Kidney tubule cell (primary cell): ENCODE results near the gene FOXR1.

ENCODE experiments used
- DNase-seq: peaks from one replicate; pipeline ENCODE4 v3.0.0-alpha.2; 2018; ENCODE audit warnings: low spot score

The FOXR1 gene, protein sequence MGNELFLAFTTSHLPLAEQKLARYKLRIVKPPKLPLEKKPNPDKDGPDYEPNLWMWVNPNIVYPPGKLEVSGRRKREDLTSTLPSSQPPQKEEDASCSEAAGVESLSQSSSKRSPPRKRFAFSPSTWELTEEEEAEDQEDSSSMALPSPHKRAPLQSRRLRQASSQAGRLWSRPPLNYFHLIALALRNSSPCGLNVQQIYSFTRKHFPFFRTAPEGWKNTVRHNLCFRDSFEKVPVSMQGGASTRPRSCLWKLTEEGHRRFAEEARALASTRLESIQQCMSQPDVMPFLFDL

DNA sequence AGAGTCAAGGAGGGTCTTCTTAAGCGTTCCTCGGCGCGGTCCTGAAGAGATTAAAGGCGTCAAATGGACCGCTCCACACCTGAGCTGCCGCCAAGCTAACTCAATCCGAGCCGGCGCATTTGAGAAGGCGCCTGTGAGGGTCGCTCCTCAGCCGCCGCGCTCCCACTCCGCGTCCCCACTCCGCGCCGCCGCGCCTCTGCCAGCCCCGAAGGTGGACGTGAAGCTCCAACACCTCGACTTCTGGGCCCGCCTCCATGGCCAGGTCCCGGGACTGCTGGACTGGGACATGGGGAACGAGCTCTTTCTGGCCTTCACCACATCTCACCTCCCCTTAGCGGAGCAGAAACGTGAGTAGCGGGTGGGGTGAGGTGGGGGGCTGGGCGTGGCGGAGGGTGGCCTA is at the start of gene FOXR1:
Gene FOXR1 (plus strand): TSS at position 116 of the 400 bp plus-strand sequence. CDS start 171 bp downstream, at position 287.
- no peak for DNase-seq

DNA sequence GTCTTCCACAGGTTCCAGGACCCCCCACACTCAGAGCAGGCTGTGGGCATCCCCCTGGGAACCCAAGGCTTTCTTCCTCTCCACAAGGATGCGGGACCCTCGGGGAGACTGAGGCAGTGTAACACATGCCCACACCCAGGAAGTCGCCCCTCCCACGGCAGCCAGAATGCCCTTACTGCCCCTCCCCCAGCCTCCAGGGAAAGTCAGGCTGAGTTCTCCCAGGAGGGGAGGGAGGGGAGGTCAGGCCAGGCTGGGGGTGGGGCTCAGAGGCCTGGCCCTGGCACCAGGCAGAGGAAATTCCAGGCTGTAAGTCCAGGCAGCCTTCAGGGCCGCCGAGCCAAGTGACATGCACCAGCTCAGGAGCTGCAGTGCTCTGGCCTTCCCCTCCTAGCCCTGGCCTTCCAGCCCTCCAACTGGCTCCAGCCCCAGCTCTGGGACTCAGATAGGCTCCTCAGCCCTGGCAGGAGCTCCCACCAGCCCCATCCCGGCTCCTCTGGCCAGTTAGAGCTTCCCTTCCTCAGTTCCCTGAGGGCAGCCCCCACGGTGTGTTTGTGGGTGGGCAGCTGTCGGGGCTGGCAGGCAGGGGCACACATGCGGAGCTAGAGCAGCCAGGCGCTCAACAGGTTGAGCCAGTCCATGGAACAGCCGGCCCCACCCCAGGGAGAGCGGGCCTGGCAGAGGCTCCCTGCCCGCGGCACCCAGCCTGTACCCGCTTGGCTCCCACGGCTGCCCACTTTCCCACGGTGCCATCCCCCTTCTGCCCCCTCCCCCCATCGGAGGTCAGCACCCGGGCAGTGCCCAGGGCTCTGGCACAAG is 49.4 kb upstream of the FOXR1 start:
- DNase-seq = peak; percentile 89

DNA sequence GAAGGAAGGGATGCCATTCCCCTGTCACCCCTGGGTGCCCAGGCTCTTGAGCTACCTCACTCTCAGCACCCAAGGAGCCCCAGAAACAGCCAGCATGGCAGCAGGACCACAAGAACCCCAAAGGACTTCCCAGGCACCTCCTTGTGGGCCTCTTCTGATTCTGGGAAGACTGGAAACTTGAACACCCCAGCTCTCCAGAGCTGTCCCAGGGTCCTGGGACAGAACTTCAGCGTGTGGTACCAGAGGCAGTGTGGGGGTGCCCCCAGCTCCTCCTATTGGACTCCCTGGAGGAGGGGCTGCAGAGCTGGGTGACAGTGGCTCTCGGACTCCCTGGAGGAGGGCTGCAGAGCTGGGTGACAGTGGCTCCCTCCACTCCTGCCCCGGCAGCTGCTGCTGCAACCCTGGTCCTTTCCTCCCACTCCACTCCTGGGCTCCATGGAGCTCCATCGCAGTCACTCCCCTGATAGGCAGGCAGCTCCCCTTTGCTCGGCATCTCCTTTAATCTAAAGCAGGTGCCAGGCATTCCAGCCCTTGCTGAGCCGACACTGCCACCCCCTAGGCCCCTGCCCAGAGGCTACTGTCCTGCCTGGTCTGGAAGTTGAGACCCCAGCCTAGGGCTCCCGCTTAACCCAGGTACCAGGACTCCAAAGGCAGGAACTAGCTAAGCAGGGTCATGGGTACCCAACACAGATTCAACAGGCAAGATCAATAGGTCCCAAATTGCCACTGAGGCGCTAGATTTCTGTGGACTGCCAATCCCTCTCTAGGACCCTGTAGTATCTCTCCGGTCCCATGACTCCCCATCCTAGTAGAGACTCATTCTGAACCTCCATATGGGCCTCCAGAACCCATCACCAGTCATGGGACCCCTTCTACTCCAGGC is 48.6 kb upstream of the FOXR1 start:
- no peak for DNase-seq

DNA sequence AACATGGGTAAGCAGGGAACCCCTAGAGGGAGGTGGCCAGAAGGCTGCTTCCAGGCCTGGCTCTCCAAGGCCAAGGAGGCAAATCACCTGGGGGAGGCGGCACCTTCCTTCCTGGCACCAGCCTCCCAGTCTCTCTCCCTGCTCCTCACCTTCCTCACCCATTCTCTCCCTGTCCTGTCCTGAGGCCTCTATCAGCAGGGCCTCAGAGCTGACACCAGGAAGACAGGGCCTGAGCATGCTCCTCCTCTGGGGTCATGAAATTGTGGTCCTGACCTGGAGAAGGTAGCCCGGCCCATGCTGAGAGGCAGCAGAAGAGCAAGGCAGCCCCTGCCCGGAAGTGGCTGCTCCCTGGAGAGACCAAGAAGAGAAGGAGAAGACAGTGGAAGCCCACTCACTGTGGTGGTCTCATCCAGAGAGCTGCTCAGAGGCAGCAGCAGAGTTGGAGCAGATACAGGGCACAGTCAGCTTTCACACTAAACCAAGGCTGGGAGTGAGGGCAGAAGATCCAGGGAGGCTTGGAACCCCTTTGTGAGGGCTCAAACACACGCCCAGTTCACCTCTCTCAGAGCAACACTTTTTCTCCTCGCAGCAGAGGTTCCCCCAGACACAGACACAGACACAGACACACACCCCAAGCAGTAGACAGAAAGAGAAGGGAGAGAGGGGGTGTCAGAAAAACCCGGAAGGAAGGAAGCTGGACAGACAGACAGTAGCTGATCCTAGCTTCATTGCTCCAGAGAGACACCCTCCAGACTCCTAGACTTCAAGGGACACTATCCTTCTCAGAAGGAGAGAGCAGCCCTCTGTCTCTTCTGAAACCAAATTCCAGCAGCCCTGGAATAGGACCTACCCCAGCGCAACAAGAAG is 47.6 kb upstream of the FOXR1 start:
- peak; percentile 48 for DNase-seq

DNA sequence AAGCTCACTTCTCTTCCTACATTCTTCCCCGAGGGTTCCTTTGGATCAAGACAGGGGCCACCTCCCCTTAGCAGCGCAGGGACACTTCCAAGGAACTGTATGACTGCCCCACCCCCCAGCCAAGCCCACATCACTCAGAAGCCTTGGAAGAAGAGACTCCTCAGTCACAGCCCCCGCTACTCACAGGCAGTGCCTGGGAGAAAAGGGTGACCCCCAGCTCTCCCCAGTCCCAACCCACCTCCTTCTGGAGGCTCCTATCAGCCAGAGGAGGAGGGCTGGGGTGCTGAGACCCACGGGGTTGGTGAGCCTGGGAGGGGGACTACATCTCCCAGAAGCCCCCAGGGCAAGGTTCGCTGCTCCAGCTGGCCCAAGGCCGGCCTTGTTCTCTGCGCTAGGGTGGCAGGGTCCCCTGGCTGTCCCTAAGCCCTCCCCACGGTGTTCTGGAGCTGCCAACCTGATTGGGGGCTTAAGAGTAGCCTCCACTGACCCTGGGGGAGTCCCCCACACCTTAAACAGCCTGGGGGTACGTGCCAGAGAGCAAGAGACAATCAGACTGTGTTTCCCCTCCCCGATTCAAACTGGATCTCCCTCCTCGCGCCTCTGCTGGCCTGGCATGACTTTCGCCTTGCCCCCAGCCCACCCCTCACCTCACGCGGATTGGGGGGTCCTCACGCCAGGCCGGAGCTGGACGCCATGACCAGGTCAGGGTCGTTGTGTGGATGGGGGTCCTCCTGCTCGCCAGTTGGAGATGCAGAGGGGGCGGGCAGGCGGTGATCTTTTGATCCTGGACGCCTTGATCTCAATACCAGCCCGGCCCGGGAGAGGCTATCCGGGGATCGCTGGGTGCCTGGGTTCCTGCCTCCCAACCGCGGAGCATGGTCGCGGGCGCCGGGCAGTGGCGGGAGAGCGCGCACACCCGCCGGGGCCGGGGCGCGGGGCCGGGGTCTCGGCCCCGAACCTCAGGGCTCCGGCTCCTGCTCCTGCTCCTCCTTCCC is 46.7 kb upstream of the FOXR1 start:
- peak; percentile 40 for DNase-seq

DNA sequence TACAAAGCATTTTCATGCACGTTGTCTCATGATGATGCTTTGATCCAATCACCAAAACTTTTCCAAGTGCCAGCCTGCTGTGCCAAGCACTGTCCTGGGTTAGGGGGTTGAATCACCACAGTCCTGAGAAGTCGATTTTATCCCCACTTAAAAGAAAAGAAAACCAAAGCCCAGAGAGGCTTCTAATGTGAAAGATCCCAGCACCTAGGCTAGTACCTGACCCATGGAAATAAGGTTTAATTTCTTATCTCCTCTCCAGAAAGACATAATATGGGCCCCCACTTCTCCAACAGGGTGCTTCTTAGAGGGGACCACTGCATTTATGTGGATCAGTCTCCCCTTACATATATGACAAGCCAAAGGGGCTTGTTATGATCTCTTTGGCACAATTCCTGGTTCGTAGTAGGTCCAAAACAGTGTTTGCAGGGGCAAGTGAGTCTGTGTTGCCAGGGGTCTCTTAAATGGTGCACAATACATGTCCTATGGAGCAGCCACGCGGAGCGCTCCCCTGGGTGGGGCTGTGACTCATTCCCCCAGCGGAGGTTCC is 43.9 kb upstream of the FOXR1 start:
- DNase-seq = peak; percentile 46

DNA sequence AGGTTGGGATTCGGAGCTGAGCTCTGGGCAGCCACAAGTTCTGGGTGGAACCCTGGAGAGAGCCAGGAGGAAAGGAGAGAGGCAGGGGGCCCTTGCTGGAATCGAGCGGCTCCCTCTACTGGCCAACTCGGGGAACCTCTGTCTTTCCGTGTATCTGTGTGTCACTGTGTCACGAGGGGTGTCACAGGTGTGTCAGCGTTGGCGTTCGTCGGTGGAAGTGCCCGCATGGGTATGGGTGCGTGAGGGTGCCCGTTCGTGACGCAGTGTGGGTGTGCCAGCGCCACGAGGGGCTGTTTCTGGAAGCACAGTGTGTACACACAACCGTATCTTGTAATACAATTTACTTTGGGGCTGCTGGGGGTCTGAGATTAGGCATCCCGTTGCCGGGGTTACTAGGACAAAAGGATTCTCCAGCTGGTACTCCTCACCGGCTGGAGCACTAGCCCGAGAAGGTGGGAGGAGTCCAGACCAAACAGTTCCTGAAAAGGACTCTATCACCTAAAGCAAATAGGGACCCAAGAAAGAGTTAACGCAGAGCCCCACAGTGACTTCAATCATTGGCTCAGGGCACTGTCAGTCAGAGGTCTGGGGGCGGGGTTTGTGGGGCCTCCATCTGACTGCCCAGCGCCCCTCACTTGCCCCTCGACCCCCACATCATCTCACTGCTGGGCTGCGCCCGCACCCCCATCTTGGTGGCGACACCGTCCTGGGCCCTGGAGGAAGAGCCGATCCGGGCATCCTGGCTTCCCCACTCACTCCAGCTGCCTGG is 43.3 kb upstream of the FOXR1 start:
- peak; percentile 96 for DNase-seq

DNA sequence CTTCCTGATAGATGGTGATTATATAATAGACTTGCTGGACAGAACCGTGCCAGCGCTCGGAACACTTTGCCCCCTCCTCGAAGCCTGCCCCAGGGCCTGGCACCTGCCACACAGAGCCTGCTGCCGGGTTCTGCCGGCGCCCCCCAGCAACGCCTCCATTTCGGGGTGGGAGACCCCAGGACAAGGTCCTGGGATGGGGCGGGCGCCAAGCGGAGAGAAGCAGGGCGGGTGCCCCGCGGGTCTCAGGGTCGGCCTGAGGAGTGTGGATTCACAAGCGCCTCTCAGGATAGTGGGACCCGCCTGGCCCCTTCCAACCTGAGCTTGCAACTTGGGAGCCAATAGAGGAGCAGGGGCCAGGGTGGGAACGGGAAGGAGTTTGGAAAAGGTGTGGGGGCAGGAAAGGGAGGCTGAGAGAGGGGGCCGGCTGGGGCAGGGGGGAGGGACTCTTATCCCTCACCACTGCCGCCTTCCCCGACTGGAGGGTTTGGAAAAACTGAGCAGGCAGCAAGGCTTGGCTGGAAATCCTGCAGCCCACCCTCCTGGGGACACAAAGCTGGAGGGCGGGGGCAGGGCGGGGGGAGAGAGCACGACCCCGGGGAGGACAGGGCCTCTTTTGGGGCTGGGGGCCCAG is 42.6 kb upstream of the FOXR1 start:
- DNase-seq = peak; percentile 53

DNA sequence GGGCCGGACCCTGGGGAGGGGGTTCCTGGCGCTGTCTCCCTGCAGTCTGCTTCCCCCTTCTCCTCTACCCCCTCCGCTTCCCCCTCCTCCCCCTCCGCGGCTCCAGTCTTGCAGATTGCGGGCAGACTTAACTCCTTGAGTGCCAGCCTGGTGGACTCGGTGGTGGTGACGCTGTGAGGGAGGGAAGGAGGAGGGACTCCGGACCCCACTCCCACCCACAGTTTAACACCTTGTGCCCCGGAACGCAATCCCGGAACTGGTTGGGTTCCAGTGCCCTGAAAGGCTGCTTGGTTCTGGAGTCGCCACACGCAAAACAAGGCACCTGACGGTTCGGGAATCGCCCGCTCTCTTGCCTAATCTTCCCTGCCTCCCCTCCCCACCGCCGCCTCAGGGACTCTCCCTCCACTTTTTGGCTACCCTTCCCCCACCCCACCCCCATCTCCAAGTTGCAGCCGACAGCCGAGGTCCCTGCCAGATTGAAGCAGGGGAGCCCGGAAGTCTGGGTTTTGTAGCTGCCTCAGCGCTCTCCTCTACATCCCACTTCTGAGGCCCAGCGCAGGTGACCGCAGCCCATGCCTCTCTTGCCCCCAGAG is 42.0 kb upstream of the FOXR1 start:
- DNase-seq = peak; percentile 87

DNA sequence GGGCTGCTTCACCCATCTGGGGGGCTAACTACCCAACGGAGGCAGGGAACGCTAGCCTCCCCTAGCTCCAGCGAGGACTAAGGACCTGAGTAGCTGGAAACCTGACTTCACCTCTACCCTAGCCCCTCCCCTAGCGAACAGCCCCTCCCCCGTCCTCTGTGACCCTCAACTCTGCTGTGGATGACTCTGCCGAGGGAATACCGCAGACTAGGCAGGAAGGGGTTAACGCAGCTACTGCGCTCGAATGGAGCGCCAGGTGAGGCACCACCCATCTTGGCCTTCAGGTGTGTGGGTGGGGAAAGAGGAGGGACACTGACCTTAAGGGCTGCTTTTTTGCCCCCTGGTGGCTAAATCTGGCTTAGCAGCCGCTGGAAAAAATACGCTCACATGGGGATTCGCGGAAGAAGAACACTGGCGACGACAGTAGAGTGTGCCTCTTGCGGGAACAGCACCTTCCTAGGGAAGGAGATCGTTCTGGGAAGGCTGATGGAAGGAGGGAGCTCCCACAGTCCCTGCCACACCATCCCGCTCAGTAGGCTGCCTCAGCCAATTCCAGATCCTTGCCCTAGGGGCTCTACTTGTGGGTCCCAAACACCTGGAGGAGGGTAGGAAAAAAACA is 41.4 kb upstream of the FOXR1 start:
- peak; percentile 94 for DNase-seq

DNA sequence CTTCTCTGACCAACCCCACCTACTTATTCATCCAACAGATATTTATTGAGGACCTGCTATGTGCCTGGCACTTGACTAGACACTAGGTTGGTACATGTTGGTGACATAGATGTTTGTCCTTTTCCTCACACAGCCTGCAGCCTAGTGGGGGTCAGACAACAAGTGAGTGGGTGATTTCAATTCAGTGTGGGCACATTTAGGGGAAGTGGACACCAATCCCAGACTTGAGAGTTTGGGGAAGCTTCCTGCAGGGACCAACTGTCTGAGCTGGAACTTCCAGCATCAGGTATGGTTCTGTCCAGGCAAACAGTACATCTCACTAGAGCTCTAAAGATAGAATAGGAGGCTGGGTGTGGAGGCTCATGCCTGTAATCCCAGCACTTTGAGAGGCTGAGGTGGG is 40.0 kb upstream of the FOXR1 start:
- DNase-seq = no peak

DNA sequence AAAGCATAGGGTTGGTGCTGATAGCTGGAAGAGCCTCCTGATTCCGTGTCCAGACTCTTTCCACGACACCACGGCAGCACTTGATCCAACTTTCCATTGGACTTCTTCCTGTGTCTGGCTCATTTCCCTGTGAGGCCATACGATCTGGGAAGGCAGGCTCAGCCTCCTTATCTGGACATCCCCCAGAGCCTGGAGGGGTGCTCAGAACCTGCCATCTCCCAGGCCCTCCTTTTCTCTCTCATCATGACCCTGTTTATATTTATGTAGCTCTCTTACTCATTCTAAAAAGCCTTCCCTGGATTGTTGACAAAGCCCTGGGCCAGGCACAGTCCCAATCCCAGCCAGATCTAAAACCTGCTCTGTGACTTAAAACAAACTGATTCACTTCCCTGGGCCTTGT is 38.1 kb upstream of the FOXR1 start:
- no peak for DNase-seq

DNA sequence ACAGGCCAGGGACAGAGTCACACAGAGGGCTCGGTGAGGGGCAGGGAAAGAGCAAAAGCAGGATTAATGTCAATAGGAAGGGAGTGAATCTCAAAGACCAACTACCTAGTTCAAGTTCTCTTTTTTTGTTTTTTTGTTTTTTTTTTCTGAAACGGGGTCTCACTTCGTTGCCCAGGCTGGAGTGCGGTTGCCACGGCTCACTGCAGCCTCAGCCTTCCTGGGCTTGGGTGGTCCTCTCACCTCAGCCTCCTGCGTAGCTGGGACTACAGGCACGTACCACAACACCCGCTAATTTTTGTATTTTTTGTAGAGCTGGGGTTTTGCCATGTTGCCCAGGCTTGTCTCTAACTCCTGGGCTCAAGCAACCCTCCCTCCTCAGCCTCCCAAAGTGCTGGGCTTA is 36.2 kb upstream of the FOXR1 start:
- DNase-seq = no peak

DNA sequence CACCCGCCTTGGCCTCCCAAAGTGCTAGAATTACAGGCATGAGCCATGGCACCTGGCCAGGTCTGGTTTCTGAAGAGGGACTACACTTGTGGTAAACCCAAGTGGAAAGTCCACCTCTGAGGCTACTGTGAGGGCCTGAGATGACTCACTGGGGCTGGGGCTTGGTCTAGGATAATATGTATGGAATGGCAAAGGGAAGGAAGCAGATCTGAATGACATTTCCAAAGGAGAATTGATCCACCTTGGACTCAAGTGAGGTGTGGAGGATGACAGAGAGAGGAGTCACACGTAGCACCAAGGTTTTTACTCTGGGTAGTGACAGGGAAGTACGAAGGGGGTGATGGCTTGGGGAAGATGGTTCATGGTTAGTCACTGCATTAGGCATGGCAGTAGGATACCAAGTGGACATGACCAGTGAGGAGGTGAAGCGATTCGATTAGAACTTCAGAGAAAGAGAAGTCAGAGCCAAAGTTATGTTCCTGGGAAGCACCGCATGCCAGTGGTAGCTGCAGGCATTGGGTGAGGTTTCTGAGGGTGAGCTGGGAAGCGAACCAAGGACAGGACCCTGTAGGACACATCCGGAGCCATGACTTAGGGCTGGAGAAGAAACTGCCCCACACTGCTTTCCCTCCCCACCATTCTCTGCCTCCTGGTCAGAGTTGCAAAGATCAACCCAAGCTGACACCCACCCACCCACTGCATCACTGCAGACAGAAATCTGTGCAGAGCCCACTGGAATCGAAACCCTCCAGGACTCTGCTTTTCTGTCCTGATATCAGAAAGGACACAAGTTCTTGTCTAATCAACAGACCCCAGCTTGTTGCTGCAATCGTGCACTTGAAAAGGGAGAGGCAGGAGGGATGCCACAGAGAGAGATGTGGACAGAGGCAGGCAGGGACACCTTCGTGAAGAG is 32.8 kb upstream of the FOXR1 start:
- DNase-seq = peak; percentile 100

DNA sequence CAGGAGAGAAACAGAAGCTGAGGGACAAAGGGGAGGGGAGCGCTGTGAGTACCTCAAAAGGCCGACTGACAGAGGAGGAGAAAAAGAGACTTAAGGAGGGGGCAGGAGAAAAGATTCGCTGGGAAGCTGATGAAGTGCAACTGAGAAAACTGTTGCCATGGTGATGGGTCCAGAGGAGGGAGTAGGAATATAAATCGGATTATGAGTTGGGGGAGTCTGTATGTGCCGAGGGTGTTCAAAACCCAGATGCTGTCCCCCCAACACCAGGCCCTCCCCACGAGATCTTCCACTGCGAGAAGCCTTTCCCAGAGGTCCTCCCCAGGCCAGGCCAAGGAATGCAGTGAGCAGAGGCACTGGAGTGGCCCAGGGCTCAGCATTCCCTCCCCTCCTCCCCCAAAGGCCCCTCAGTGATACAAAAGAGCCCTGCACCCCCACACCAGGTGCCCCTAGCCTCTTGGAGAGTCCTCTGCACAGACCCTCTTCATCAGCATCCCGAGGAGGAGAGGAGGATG is 32.1 kb upstream of the FOXR1 start:
- no peak for DNase-seq

DNA sequence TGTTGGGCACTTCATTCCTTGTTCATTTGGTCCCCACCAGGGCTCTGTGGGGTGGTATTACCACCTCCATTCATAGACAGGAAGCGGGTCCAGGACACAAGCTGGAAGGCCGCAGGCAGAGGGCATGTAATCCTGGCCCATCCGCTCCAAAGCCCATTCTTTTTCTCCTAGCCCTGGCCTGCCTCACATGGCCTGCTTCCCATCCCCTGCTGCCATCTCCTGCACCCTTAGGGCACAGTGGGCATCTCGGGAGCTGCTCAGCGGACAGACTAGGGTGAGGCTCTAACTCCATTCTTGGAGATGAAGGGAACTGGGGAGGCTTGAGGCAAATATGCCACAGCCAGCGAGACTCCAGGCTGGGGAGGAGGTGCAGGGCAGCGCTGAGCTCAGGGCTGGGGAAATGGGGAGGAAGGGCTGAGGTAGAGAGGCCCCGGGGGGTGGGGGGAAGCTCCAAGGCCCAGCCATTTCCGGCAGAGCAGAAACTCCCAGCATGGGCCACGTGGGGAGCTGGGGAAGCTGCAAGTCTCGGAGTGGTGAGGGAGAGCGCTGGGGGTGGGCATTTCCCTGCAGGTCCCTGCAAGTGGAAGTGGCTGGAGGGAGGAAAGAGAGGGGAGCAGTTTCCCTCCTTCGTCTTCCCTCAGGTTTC is 31.5 kb upstream of the FOXR1 start:
- DNase-seq = peak; percentile 61
